Stimulated activated naive CD4-positive, alpha-beta T cell treated with Interleukin-2 at 50 U/mL for 16 hours (primary cell): Measurements from ENCODE around the gene C12orf75.
"Not testable (repeated sequence)": the region's sequence is repeated elsewhere in the genome, so short reads cannot be mapped to it uniquely, and the experiment has no call there.

Experiments
- DNase-seq: peaks from one replicate; lab custom pipeline; 2025; lab: John Stamatoyannopoulos, UW

The C12orf75 gene

GRCh38 chr12:105378911-105379310 is 48.4 kb downstream of the C12orf75 start:
- no peak for DNase-seq

GRCh38 chr12:105382771-105383622 is 52.5 kb downstream of the C12orf75 start:
- no peak for DNase-seq

GRCh38 chr12:105384220-105384619 is 53.7 kb downstream of the C12orf75 start:
- no peak for DNase-seq

- DNase-seq: no peak
Measured at GRCh38 chr12:105384916-105385535, 54.5 kb downstream of the C12orf75 start.

GRCh38 chr12:105386431-105386830 is 55.9 kb downstream of the C12orf75 start:
- no peak for DNase-seq

GRCh38 chr12:105391231-105391630 is 60.7 kb downstream of the C12orf75 start:
- no peak for DNase-seq

- DNase-seq: no peak
Measured at GRCh38 chr12:105393587-105393986, 63.1 kb downstream of the C12orf75 start.

GRCh38 chr12:105396024-105396423 is 65.5 kb downstream of the C12orf75 start:
- DNase-seq: no peak

- DNase-seq: no peak
Measured at GRCh38 chr12:105396983-105397382, 66.5 kb downstream of the C12orf75 start.

- DNase-seq: no peak
Measured at GRCh38 chr12:105398930-105399329, 68.4 kb downstream of the C12orf75 start.

- DNase-seq: no peak
Measured at GRCh38 chr12:105399428-105400081, 69.1 kb downstream of the C12orf75 start.

GRCh38 chr12:105400227-105400626 is 69.7 kb downstream of the C12orf75 start:
- DNase-seq: no peak

GRCh38 chr12:105401198-105401597 is 70.7 kb downstream of the C12orf75 start:
- no peak for DNase-seq

- no peak for DNase-seq
Measured at GRCh38 chr12:105402366-105402765, 71.9 kb downstream of the C12orf75 start.

GRCh38 chr12:105403095-105403494 is 72.6 kb downstream of the C12orf75 start:
- no peak for DNase-seq

GRCh38 chr12:105404134-105404533 is 73.6 kb downstream of the C12orf75 start:
- not testable (repeated sequence) for DNase-seq

- DNase-seq: no peak
Measured at GRCh38 chr12:105406497-105406896, 76.0 kb downstream of the C12orf75 start.

- DNase-seq: no peak
Measured at GRCh38 chr12:105409279-105409678, 78.8 kb downstream of the C12orf75 start.

GRCh38 chr12:105409801-105410471 is 79.4 kb downstream of the C12orf75 start:
- DNase-seq: no peak

GRCh38 chr12:105413911-105414487 is 83.5 kb downstream of the C12orf75 start:
- DNase-seq: no peak

GRCh38 chr12:105417732-105418131 is 87.2 kb downstream of the C12orf75 start:
- DNase-seq: no peak

GRCh38 chr12:105418229-105418628 is 87.7 kb downstream of the C12orf75 start:
- no peak for DNase-seq
